Measurements from ENCODE around the gene PYROXD2.
A peak's percentile ranks its signal among the peaks of the same experiment; 100 is the strongest.
"Not testable (repeated sequence)": the region's sequence is repeated elsewhere in the genome, so short reads cannot be mapped to it uniquely, and the experiment has no call there.

The PYROXD2 gene

GRCh38 chr10:98364432-98365102, 50.4 kb downstream of the PYROXD2 start:
- no peak for DNase-seq

GRCh38 chr10:98363220-98363619, 51.8 kb downstream of the PYROXD2 start:
- no peak for DNase-seq

- DNase-seq, result peak; percentile 98
These were observed 53.6 kb downstream of the PYROXD2 start for GRCh38 chr10:98361131-98362025.

GRCh38 chr10:98357194-98357822, 57.7 kb downstream of the PYROXD2 start:
- DNase-seq, result peak; percentile 75

GRCh38 chr10:98354491-98354890, 60.5 kb downstream of the PYROXD2 start:
- DNase-seq, result no peak

- DNase-seq, result no peak
These were observed 61.8 kb downstream of the PYROXD2 start for GRCh38 chr10:98353170-98353569.

- no peak for DNase-seq
These were observed 63.1 kb downstream of the PYROXD2 start for GRCh38 chr10:98351831-98352402.

GRCh38 chr10:98349508-98349922, 65.5 kb downstream of the PYROXD2 start:
- DNase-seq, result peak; percentile 100

GRCh38 chr10:98346847-98347246, 68.1 kb downstream of the PYROXD2 start:
- DNase-seq, result no peak

GRCh38 chr10:98344589-98345038, 70.4 kb downstream of the PYROXD2 start:
- DNase-seq, result peak; percentile 89

- DNase-seq, result not testable (repeated sequence)
These were observed 73.3 kb downstream of the PYROXD2 start for GRCh38 chr10:98341701-98342100.

- no peak for DNase-seq
These were observed 74.1 kb downstream of the PYROXD2 start for GRCh38 chr10:98340940-98341310.

- DNase-seq, result peak; percentile 44
These were observed 74.6 kb downstream of the PYROXD2 start for GRCh38 chr10:98340261-98340939.

GRCh38 chr10:98339799-98340198, 75.2 kb downstream of the PYROXD2 start:
- DNase-seq, result no peak

GRCh38 chr10:98338896-98339295, 76.1 kb downstream of the PYROXD2 start:
- DNase-seq, result peak; percentile 18

GRCh38 chr10:98338318-98338717, 76.7 kb downstream of the PYROXD2 start:
- DNase-seq, result peak; percentile 59

GRCh38 chr10:98337484-98337883, 77.5 kb downstream of the PYROXD2 start:
- DNase-seq, result no peak
